ENCODE measurements around the gene SDSL. TPM values are rescaled to one million over a fixed set of nuclear protein-coding genes. Genes with fewer than 3 reads are reported as not detected.

The SDSL gene
- total and polyA plus RNA-seq, 2 of the 4 experiments (the other 2 are of a cell fraction): 6.3 to 10.9 TPM

GRCh38 chr12:113403435-113404415, 18.5 kb upstream of the SDSL start, which contains the start of gene SDS (continued):
- TF ChIP-seq NFE2L2 (IDR thresholded peaks at IDR 0.05; ENCODE audit: low read depth, low read length): no peak
- TF ChIP-seq POLR2A (IDR thresholded peaks at IDR 0.05; ENCODE audit: low read depth, low read length): no peak

- intact Hi-C loops (cut with micrococcal nuclease): no loop called here
- BruUV-seq (replicated peaks): no TSS peak
- no peaks in the 10 kb centered on the region for H3K36me3 ChIP-seq (ENCODE audit: control insufficient read depth, insufficient read depth, low read length)
- TF ChIP-seq USF2 (IDR thresholded peaks at IDR 0.05; ENCODE audit: low read depth, low read length) (no peak), MXI1 (IDR thresholded peaks at IDR 0.05; ENCODE audit: borderline replicate concordance, low read depth, low read length) (no peak), NFE2L2 (IDR thresholded peaks at IDR 0.05; ENCODE audit: low read depth, low read length) (no peak), RAD21 (IDR thresholded peaks at IDR 0.05; ENCODE audit: low read length) (no peak), CEBPB (IDR thresholded peaks at IDR 0.05; ENCODE audit: low read depth, low read length) (no peak), RFX5 (IDR thresholded peaks at IDR 0.05; ENCODE audit: low read depth, low read length) (no peak), FOS (IDR thresholded peaks at IDR 0.05; ENCODE audit: low read depth, low read length) (no peak), MAZ (IDR thresholded peaks at IDR 0.05; ENCODE audit: borderline replicate concordance, low read depth, low read length) (no peak), BHLHE40 (IDR thresholded peaks at IDR 0.05; ENCODE audit: low read depth, low read length) (no peak), CHD1 (IDR thresholded peaks at IDR 0.05; ENCODE audit: low read depth, low read length) (no peak), SMC3 (IDR thresholded peaks at IDR 0.05; ENCODE audit: low read depth, low read length) (no peak), POLR2A (IDR thresholded peaks at IDR 0.05; ENCODE audit: low read depth, low read length) (no peak), CTCF (conservative IDR thresholded peaks at IDR 0.05; ENCODE audit: low read depth, low read length) (no peak), MAFK (IDR thresholded peaks at IDR 0.05; ENCODE audit: low read depth, low read length) (no peak)
These were observed 16.5 kb upstream of the SDSL start for GRCh38 chr12:113405694-113406093.

More at GRCh38 chr12:113405694-113406093, 16.5 kb upstream of the SDSL start:
- H3K27me3 ChIP-seq (ENCODE audit: control insufficient read depth, insufficient read depth, low read length): peaks cover 2% of the 10 kb centered on the region; the same call in 1 of the 2 replicates
- H2AK5ac ChIP-seq (ENCODE audit: low read depth, low read length): no peak overlapping the region
- H2BK20ac ChIP-seq (ENCODE audit: low read depth, low read length): no peak overlapping the region
- H3K9me3 ChIP-seq (ENCODE audit: control insufficient read depth, insufficient read depth, low read length): no peaks in the 10 kb centered on the region
- no peak overlapping the region for H4K5ac ChIP-seq (ENCODE audit: low read depth, low read length)
- H3K4me1 ChIP-seq (ENCODE audit: control insufficient read depth, insufficient read depth, low read length): no peaks in the 10 kb centered on the region
- no peak for DNase-seq
- H2BK5ac ChIP-seq (ENCODE audit: low read depth, low read length, poor library complexity, severe bottlenecking): no peak overlapping the region
- H3K18ac ChIP-seq (ENCODE audit: low read depth, low read length): no peak overlapping the region
- H3K4me3 ChIP-seq (ENCODE audit: insufficient read depth, low read depth, low read length): no peak overlapping the region
- no peak overlapping the region for H2AK9ac ChIP-seq (replicated peaks; ENCODE audit: low read depth, low read length, poor library complexity)
- H3K79me1 ChIP-seq (ENCODE audit: low read depth in 1 of 2, low read length in 2 of 2): no peaks in the 10 kb centered on the region
- H2AFZ ChIP-seq (replicated peaks; ENCODE audit: low read length, poor library complexity): no peak overlapping the region
- H3K9ac ChIP-seq (ENCODE audit: low read depth, low read length): no peak overlapping the region
- no peak overlapping the region for H2BK15ac ChIP-seq (ENCODE audit: low read depth, low read length)
- no peak overlapping the region for H3K56ac ChIP-seq (ENCODE audit: extremely low read depth, insufficient read depth, low read length)
- no peak overlapping the region for H3K23ac ChIP-seq (ENCODE audit: low read depth, low read length)
- no peaks in the 10 kb centered on the region for H3K9me1 ChIP-seq (ENCODE audit: insufficient read depth, low read length)
- CTCF ChIA-PET: interaction anchor here (0.9 kb wide), 1 partner anchor 20 kb away, joined by 3 read pairs; no protein-coding TSS in a partner anchor
- no peak for ATAC-seq (ENCODE audit: low read depth)
- H3K14ac ChIP-seq (replicated peaks; ENCODE audit: low read depth, low read length): no peak overlapping the region
- dilution Hi-C loops (cut with HindIII; ENCODE audit: low sequenced_read_pairs, unreplicated experiment): no loop called here
- no peaks in the 10 kb centered on the region for H4K20me1 ChIP-seq (ENCODE audit: insufficient read depth, low read length)
- POLR2A ChIA-PET (ENCODE audit: unreplicated experiment): no interaction called here
- H4K91ac ChIP-seq (ENCODE audit: insufficient read depth, low read depth, low read length): no peak overlapping the region
- H4K8ac ChIP-seq (ENCODE audit: low read depth in 2 of 2, low read length in 2 of 2): no peak overlapping the region
- no CpG with 5 or more reads among the region's 3 CpGs for WGBS, 2 experiments (ENCODE audit: extremely low coverage in 2 of 2, insufficient read length in 1 of 2)
- no peak overlapping the region for H2BK120ac ChIP-seq (ENCODE audit: low read depth, low read length)
- no peak overlapping the region for H3K27ac ChIP-seq (ENCODE audit: insufficient read depth, low read length)
- in situ Hi-C loops (cut with MboI; ENCODE audit: low sequenced_read_pairs): no loop called here
- H3K4ac ChIP-seq (ENCODE audit: low read depth, low read length): no peak overlapping the region
- H3K4me2 ChIP-seq (ENCODE audit: low read depth, low read length): no peak overlapping the region
